Medulla oblongata (tissue), 1 donor: ENCODE results near the gene NMU.
"Not testable (repeated sequence)": the region's sequence is repeated elsewhere in the genome, so short reads cannot be mapped to it uniquely, and the experiment has no call there.

Experiments used
- DNase-seq: peaks from one replicate; pipeline ENCODE4 v3.0.0-alpha.2; 2015; ENCODE audit errors: extremely low spot score

Gene NMU, protein sequence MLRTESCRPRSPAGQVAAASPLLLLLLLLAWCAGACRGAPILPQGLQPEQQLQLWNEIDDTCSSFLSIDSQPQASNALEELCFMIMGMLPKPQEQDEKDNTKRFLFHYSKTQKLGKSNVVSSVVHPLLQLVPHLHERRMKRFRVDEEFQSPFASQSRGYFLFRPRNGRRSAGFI

GRCh38 chr4:55635741-55636655, at the start of gene NMU:
NMU (minus strand) TSS chr4:55636298; CDS start chr4:55636192, 106 bp downstream.
- no peak for DNase-seq

GRCh38 chr4:55684276-55684675, 48.2 kb upstream of the NMU start:
- no peak for DNase-seq

GRCh38 chr4:55682797-55683196, 46.7 kb upstream of the NMU start:
- DNase-seq = not testable (repeated sequence)

DNA sequence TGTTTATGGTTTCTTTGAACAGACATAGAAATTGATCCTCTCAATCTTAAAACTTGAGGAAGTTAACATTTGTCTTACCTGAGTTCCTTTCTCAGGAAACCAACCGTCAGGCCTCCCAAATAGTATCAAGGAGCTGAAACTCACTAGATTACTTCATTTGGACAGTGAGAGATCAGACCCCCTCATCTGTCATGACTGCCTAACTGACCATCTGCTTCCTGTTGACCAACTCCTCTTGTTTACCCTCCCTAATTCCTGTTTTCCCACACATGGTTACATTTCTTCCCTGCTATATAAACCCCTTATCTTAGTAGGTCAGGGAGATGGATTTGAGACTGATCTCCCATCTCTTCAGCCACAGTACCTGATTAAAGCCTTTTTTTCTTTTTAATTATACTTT, 46.2 kb upstream of the NMU start:
- DNase-seq = no peak

DNA sequence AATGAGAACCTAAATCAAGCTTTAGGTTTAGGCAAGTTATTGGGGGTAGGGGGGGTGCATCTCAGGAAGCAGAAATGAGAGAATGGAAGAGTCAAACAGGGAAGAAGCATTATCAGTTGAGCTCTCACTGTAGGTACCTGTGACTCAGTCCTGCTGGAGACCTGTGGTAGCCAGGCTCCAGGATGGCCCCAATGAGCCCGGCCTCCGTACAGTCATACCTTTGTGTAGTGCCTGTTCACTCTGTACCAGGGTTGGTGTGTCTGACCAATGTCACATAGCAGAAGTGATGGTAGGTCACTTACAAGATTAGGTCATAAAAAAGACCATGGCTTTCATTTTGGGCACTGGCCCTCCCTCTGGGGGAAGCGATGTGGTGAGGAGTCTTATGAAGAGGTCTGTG, 45.3 kb upstream of the NMU start:
- DNase-seq = no peak

DNA sequence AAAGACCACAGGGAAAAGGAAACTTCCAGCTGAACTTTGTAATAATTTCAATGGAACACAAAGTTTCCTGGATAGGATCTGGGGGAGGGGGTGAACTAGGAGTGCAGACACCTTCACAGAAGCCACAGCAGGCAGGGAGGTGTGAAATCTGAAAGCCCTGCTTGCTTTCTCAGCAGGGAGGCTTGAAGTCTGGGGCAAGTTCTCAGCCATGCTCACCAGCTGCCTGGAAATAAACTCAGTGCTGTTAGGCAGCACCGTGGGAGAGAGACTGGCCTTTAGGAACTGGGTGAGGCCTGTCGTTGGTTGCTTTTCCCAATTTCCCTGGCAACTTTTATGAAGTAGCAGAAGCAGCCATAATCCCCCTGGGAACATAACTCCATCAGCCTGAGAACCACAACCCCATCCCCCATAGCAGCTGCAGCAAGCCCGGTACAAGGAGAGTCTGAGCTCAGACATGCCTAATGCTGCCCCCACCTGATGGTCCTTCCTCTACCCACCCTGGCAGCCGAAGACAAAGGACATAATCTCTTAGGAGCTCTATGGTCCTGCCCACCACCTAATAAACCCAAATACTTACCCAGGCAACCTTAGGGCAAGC, 39.2 kb upstream of the NMU start:
- DNase-seq = no peak

DNA sequence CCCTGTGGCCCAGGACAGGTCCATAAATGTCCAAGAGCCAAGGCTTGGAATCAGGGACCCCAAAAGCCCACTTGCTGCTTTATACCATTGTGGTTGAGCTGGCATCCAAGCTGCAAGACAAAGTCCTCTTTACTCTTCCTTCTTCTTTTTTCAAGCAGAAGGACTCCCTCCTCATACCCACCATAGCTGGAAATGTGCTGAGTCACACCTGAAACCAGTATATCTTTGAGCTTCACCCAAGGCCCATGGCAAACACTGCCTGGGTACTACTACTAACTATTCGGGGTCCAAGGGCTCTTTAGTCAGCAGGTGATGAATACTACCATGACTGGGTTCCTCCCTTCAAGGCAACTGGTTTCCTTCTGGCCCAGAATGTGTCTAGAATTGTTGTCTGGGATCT, 37.3 kb upstream of the NMU start:
- no peak for DNase-seq

GRCh38 chr4:55671667-55672066, 35.6 kb upstream of the NMU start:
- no peak for DNase-seq

GRCh38 chr4:55670695-55671094, 34.6 kb upstream of the NMU start:
- DNase-seq = no peak

GRCh38 chr4:55668449-55668848, 32.4 kb upstream of the NMU start:
- no peak for DNase-seq

GRCh38 chr4:55666535-55666934, 30.4 kb upstream of the NMU start:
- DNase-seq = no peak

- no peak for DNase-seq
Measured at GRCh38 chr4:55663145-55663544, 27.0 kb upstream of the NMU start.

- no peak for DNase-seq
Measured at GRCh38 chr4:55661398-55662056, 25.4 kb upstream of the NMU start.

- no peak for DNase-seq
Measured at GRCh38 chr4:55658657-55659056, 22.6 kb upstream of the NMU start.

- DNase-seq = no peak
Measured at GRCh38 chr4:55654131-55654530, 18.0 kb upstream of the NMU start.

DNA sequence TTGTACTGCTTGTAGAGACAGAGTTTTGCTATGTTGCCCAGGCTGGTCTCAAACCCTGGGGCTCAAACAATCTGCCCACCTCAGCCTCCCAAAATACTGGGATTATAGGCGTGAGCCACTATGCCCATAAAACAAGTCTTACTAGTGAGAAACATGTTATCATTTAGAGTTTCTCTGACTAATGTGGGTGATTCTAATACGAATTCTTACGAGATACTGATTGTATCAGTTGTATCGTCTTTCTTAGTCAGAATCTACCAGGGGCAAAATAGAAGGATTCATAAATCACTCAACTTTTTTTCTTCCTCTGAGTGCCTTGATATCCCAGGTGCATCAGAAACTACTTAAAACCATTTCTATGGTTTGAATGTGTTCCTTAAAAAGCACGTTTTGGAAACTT, 14.4 kb upstream of the NMU start:
- no peak for DNase-seq

GRCh38 chr4:55637272-55637820, 1.2 kb upstream of the NMU start:
- DNase-seq = no peak

- no peak for DNase-seq
Measured at GRCh38 chr4:55636656-55636999, 530 bp upstream of the NMU start.

GRCh38 chr4:55635282-55635681, 816 bp downstream of the NMU start:
- DNase-seq = no peak

DNA sequence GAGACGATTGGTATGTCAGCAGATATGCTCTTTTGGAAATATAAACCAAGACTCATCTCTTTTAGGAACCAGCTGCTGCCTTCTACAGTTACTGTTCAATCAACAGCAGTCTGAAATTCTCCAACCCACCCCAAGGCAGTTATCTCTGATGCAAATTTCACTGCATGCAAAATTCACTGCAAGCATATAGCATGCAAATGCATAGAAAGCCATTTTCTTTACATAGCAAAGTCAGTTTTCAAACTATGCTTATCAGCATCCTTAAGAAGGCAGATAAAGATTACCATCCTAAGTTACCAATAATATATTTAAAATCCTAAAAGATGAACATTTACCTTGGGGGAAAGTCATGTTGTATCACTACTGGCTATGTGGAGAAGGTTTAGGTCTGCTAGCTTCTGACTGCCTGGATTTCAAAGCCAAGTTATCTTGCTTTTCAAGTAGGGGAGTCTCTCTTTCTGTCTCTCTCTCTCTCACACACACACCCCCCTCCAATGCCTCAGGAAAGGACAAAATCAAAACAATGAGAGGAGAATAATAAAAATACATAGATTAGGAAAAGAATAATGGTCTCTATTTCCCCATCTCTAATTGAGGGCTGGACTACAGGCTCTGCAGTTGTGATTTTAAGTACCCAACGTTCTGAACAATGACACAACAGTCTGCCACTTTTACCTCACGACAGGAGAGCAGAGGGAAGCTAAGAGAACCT, 1.5 kb downstream of the NMU start:
- DNase-seq = no peak

- no peak for DNase-seq
Measured at GRCh38 chr4:55633903-55634302, 2.2 kb downstream of the NMU start.

- DNase-seq = no peak
Measured at GRCh38 chr4:55625835-55626234, 10.3 kb downstream of the NMU start.
